Natural killer cell (primary cell): ENCODE data around the gene COX10. TPM values are rescaled to one million over a fixed set of nuclear protein-coding genes. Genes with fewer than 3 reads are reported as not detected.

ENCODE experiments used
- ATAC-seq, 3 donors: fragments of 150-1000 bp in 2 of 3; fragments of 200-7000 bp in 1 of 3; cut with Tn5 transposase; 1 replicate in 1 of 3; 2 replicates in 2 of 3; pipeline ENCODE4 v1.10.0; 2021; ENCODE audit warnings: mild to moderate bottlenecking in 2 of 3, moderate library complexity in 2 of 3
- DNase-seq, 2 donors: peaks; one replicate each; pipeline versions ENCODE4 v3.0.0 to v3.0.0-alpha.2; 2013 to 2021; ENCODE audit warnings: mixed read lengths in 1 of 2
- H3K27ac ChIP-seq: one replicate; pipeline ENCODE4 v1.5.1; 2013; ENCODE audit warnings: mild to moderate bottlenecking, low read length
- H3K27me3 ChIP-seq: one replicate; pipeline ENCODE4 v1.6.1; 2013; ENCODE audit warnings: low read length; ENCODE audit not compliant: control insufficient read depth, insufficient read depth
- H3K36me3 ChIP-seq: one replicate; pipeline ENCODE4 v1.6.1; 2013; ENCODE audit warnings: low read length; ENCODE audit not compliant: control insufficient read depth, insufficient read depth
- H3K4me1 ChIP-seq: one replicate; pipeline ENCODE4 v1.6.1; 2013; ENCODE audit warnings: low read length; ENCODE audit not compliant: control insufficient read depth, insufficient read depth
- H3K4me3 ChIP-seq: one replicate; pipeline ENCODE4 v1.5.1; 2013; ENCODE audit warnings: low read length
- H3K9me3 ChIP-seq: one replicate; pipeline ENCODE4 v1.6.1; 2013; ENCODE audit warnings: low read length; ENCODE audit not compliant: control insufficient read depth, insufficient read depth
- H3K27ac Mint-ChIP-seq, 2 donors: one replicate each; pipeline ENCODE4 v1.8.0; 2022; ENCODE audit warnings: mild to moderate bottlenecking in 2 of 2, mixed read lengths in 2 of 2, moderate library complexity in 1 of 2
- H3K27me3 Mint-ChIP-seq, 2 donors: one replicate each; pipeline ENCODE4 v1.8.0; 2022; ENCODE audit warnings: low read depth in 2 of 2, mixed read lengths in 2 of 2
- H3K36me3 Mint-ChIP-seq: one replicate; pipeline ENCODE4 v1.8.0; 2022; ENCODE audit warnings: mixed read lengths
- H3K4me1 Mint-ChIP-seq, 2 donors: one replicate each; pipeline ENCODE4 v1.8.0; 2022; ENCODE audit warnings: mixed read lengths in 2 of 2
- H3K4me3 Mint-ChIP-seq: one replicate; pipeline ENCODE4 v1.8.0; 2022; ENCODE audit warnings: mild to moderate bottlenecking, moderate library complexity, mixed read lengths
- H3K9me3 Mint-ChIP-seq, 2 donors: one replicate each; pipeline ENCODE4 v1.8.0; 2022; ENCODE audit warnings: mixed read lengths in 2 of 2
- CTCF ChIP-seq: fragments of 200-600 bp; IDR thresholded peaks from one replicate; pipeline ENCODE4 v1.8.0; 2022; ENCODE audit warnings: antibody characterized with exemption
- WGBS: methylation state at CpG from one replicate; pipeline ENCODE4 v1.1.7; 2013; ENCODE audit warnings: missing lambda C conversion rate; ENCODE audit not compliant: insufficient coverage; 5-methylcytosine and 5-hydroxymethylcytosine counted together
- intact Hi-C: fragments of 100-400 bp; cut with micrococcal nuclease; formaldehyde crosslinking; loops from one replicate; pipeline ENCODE4 v1.14.2; 2022
- total RNA-seq, 4 donors: library from RNA; stranded (reverse); fragments of 120-200 nt in 1 of 4; gene quantifications; one replicate each; pipeline versions ENCODE4 v1.2.3 to v1.2.4, GENCODE V29; 2013 to 2022

The COX10 gene
- total RNA-seq, 3 donors from 2014 or later (not counting 1 experiment from before 2014, with no cell fraction given) = 12.5 to 17.0 (median 13.5) TPM

- Mint-ChIP-seq H3K4me1 (peaks cover 9 to 22% of the 10 kb centered on the region in 2 donors), H3K9me3 (no peaks in the 10 kb centered on the region), H3K36me3 (no peaks in the 10 kb centered on the region), H3K4me3 (no peak overlapping the region), H3K27me3 (no peaks in the 10 kb centered on the region), H3K27ac (no peak overlapping the region)
- no peak for DNase-seq
- no peak for ATAC-seq
- no peaks in the 10 kb centered on the region for H3K4me1 ChIP-seq
- no peaks in the 10 kb centered on the region for H3K27me3 ChIP-seq
- H3K9me3 ChIP-seq = no peaks in the 10 kb centered on the region
- TF ChIP-seq CTCF = no peak
- H3K36me3 ChIP-seq = peaks cover 2% of the 10 kb centered on the region
- no peak overlapping the region for H3K4me3 ChIP-seq
- 97% methylated on average over 3 of the region's 3 CpGs for WGBS
- intact Hi-C loops = no loop called here
- H3K27ac ChIP-seq = no peak overlapping the region
Observed at GRCh38 chr17:14098246-14098645, 28.9 kb downstream of the COX10 start.

GRCh38 chr17:14101976-14102375, 32.7 kb downstream of the COX10 start:
- TF ChIP-seq CTCF = no peak
- Histone ChIP-seq H3K9me3 (no peaks in the 10 kb centered on the region), H3K4me3 (no peak overlapping the region), H3K36me3 (peaks cover 2% of the 10 kb centered on the region), H3K27ac (no peak overlapping the region), H3K27me3 (no peaks in the 10 kb centered on the region), H3K4me1 (no peaks in the 10 kb centered on the region)
- no peaks in the 10 kb centered on the region for H3K9me3 Mint-ChIP-seq
- intact Hi-C loops = no loop called here
- 95% methylated on average over 3 of the region's 3 CpGs for WGBS
- no peaks in the 10 kb centered on the region for H3K27me3 Mint-ChIP-seq
- ATAC-seq = no peak
- no peak overlapping the region for H3K27ac Mint-ChIP-seq
- H3K4me3 Mint-ChIP-seq = no peak overlapping the region
- H3K4me1 Mint-ChIP-seq = peaks cover 0 to 4% of the 10 kb centered on the region in 2 donors
- H3K36me3 Mint-ChIP-seq = no peaks in the 10 kb centered on the region
- DNase-seq = no peak

- Histone ChIP-seq H3K4me3 (no peak overlapping the region), H3K27ac (no peak overlapping the region), H3K4me1 (no peaks in the 10 kb centered on the region), H3K27me3 (no peaks in the 10 kb centered on the region), H3K36me3 (peaks cover 2% of the 10 kb centered on the region), H3K9me3 (no peaks in the 10 kb centered on the region)
- Mint-ChIP-seq H3K4me3 (no peak overlapping the region), H3K36me3 (no peaks in the 10 kb centered on the region), H3K27me3 (no peaks in the 10 kb centered on the region), H3K27ac (no peak overlapping the region), H3K4me1 (peaks cover 14 to 21% of the 10 kb centered on the region in 2 donors), H3K9me3 (no peaks in the 10 kb centered on the region)
- ATAC-seq (no peak), DNase-seq (no peak)
- 97% methylated on average over 6 of the region's 8 CpGs for WGBS
- no peak for TF ChIP-seq CTCF
- intact Hi-C loops = no loop called here
Observed at GRCh38 chr17:14103836-14104235, 34.5 kb downstream of the COX10 start.

- 61% methylated on average over 3 of the region's 3 CpGs for WGBS
- no peak for TF ChIP-seq CTCF
Observed at GRCh38 chr17:14104734-14105133, 35.4 kb downstream of the COX10 start.

More at GRCh38 chr17:14104734-14105133, 35.4 kb downstream of the COX10 start:
- Mint-ChIP-seq H3K27me3 (no peaks in the 10 kb centered on the region), H3K4me1 (peaks cover 14 to 21% of the 10 kb centered on the region in 2 donors), H3K4me3 (no peak overlapping the region), H3K27ac (no peak overlapping the region), H3K36me3 (no peaks in the 10 kb centered on the region), H3K9me3 (no peaks in the 10 kb centered on the region)
- Histone ChIP-seq H3K4me1 (no peaks in the 10 kb centered on the region), H3K4me3 (no peak overlapping the region), H3K36me3 (peaks cover 2% of the 10 kb centered on the region), H3K27ac (no peak overlapping the region), H3K27me3 (no peaks in the 10 kb centered on the region), H3K9me3 (no peaks in the 10 kb centered on the region)
- DNase-seq (no peak), ATAC-seq (no peak)
- intact Hi-C loops = no loop called here
